Islet precursor cell (in vitro differentiated cells): ENCODE data around the gene DCAF4.
A peak's percentile ranks its signal among the peaks of the same experiment; 100 is the strongest.

Experiments used
- DNase-seq: peaks from one replicate; pipeline ENCODE4 v3.0.0-alpha.2; 2018

The DCAF4 gene

GRCh38 chr14:72898448-72898847, 27.8 kb upstream of the DCAF4 start:
- DNase-seq, result no peak

DNA sequence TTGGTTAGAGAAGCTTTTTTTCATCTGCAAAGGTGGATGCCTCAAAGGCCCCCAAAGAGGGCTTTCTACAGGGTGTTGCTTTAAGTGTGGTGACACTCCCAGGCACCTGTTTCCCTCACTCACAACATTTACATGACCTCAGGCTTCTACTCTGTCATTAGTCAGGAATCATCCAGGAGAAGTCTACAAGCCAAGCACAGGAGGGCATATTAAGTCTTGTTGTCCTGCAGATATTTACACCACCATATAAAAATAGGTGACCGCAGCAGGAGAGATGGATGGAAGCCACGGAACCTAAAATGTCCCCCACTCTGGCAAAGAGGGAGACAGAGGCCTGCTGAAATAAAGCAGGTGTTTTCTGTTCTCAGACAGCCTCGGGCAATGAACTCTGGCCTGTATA, 24.9 kb upstream of the DCAF4 start:
- no peak for DNase-seq

- DNase-seq, result no peak
Observed at GRCh38 chr14:72902801-72903530, 23.3 kb upstream of the DCAF4 start.

DNA sequence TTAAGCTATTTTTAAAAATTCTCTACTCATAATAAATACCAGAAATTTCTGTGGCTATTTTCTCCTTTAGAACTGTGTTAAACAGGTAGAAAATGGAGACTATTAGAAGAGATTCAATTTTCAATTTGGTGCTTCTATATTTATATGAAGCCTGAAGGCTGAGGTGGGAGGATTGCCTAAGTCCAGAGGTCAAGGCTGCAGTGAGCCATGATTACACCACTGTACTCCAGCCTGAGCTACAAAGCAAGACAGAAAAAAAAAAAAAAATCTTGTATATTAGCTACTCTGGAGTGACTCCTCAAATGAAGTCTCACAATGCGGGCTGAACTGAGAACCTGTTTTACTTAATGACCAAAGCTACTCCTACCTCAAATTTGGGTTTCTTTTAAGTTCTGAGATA, 22.5 kb upstream of the DCAF4 start:
- DNase-seq, result no peak

GRCh38 chr14:72904218-72904617, 22.0 kb upstream of the DCAF4 start:
- DNase-seq, result no peak

- peak; percentile 69 for DNase-seq
Observed at GRCh38 chr14:72904840-72905561, 21.3 kb upstream of the DCAF4 start.

DNA sequence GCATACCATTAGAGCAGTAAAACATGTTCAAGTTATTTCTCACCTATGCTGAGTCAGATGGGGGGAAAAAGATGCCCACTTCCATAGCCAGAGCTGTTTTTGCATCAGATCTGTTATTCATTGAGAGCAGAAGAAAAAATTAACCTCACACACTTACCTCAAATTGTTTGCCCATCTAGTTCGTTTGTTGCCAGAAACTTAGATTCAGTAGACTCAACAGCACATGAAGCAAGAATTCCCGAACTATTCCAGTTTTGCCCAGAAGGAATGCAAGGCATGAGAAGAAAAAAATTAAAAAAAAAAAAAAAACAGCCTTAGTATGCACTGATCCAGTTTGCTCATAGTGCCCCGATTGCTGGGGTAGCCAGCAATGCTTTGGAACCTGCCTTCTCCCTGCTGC, 19.9 kb upstream of the DCAF4 start:
- DNase-seq, result no peak

DNA sequence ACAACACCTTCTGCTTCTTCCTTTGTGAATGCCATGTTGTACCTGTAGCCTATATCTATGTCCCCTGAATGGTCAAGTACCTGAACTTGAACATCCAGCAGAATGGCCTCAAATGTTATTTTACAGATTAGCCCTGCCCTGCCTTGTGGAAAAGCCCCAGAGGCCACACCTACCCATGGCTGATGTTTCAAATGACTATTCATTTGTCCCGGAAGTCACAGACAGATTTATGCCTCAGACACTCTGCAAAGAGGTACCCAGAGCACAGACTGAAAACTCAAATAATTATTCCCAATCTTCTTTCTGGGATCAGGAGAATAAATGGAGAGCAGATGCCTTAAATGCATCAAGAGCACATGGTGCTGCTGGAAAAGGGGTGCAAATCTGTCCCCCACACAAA, 19.4 kb upstream of the DCAF4 start:
- no peak for DNase-seq

GRCh38 chr14:72907886-72908285, 18.4 kb upstream of the DCAF4 start:
- peak; percentile 80 for DNase-seq

GRCh38 chr14:72909163-72909562, 17.1 kb upstream of the DCAF4 start:
- DNase-seq, result no peak

DNA sequence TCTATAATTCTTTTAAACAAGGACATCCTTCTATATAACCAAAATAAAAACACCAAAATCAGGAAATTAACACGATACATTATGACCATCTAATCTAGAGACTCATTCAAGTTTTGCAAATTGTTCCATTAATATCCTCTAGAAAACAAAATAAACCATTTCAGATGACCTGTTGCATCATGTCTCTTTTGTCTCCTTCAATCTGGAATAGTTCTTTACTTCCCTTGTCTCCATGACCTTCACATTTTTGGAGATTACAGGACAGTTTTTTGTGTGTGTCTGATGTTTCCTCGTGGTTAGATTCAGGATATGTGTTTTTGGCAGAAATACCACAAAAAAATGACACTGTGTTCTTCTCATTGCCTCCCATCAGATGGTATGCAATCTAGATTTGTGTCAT, 12.5 kb upstream of the DCAF4 start:
- DNase-seq, result no peak

GRCh38 chr14:72916174-72916573, 10.1 kb upstream of the DCAF4 start:
- no peak for DNase-seq

GRCh38 chr14:72917094-72917802, 9.0 kb upstream of the DCAF4 start:
- DNase-seq, result no peak

DNA sequence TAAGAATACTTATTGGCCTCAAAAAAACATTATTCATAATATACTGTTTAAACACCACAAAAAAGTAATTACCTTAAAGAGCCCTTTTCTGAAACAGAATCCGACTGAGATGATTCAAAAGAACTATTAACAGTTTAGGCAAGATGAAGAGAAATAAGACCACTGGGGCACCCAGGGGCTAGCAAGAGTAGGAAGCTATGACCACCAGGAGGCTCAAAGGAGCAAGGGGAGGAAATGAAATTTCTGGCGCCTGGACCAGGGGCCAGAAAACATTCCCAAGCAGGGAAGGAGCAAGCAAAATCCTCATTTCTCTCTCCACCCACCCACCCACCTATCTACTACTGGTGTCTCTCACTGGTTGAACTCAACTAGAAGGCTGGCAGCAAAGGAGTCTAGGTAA, 6.3 kb upstream of the DCAF4 start:
- no peak for DNase-seq

DNA sequence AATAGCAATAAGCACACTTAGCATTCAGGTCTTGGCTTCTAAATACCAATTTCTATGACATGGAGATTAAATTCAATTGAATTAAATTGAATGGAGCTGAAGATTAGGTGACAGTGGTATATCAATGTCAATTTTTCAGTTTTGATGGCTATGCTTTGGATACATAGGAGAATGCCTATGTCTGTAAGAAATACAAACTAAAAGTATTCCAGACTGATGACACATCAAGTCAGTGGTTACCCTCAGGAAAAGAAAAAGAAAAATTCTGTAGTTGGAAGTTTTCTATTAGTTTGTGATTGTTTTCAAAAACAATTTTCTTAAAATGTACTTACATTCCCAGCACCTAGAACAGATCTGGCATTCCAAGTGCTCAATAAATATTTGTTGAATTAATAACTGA, 4.9 kb upstream of the DCAF4 start:
- no peak for DNase-seq

DNA sequence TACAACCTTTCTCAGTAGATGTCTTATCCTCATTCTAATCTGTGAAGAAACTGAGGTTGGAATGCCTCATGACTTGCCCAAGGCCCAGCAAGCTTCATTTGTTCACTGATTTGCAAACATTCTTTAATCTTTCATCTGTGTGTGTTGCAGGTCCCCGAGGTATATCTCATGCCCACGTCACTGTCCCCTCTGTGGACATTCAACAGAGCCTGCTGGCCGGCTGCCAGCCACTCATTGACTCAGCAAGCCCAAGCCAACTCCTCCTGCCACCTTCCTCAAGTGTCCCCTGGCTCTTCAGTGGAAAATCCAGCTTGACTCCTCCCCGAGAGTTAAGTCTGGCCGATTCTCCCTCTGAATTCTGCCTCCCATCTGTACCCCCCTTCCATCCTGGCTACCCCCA, 1.9 kb upstream of the DCAF4 start:
- no peak for DNase-seq

GRCh38 chr14:72925171-72925759, 999 bp upstream of the DCAF4 start:
- no peak for DNase-seq

DNA sequence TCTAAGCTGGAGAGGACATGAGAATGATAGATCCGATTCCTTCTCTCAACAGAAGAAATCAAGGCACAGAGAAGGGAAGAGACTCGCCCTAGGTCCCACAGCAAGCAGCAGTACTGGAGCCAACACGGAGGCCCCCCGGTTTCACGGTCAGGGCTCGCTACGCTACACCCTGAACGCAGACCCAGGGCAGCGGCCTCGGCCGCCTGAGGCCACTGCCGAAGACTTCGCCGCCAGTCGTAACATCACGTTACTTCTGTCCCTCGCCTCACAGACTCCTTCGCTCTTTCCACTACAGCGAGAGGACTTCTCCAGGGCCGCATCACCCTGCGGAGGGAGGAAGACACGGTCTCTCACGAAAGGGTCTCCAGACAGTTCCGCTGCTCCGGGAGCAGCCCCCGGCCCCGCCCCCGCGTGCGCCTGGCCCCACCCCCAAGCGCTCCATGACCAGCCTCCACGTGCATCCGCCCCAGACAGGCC, 411 bp upstream of the DCAF4 start:
- DNase-seq, result no peak

DNA sequence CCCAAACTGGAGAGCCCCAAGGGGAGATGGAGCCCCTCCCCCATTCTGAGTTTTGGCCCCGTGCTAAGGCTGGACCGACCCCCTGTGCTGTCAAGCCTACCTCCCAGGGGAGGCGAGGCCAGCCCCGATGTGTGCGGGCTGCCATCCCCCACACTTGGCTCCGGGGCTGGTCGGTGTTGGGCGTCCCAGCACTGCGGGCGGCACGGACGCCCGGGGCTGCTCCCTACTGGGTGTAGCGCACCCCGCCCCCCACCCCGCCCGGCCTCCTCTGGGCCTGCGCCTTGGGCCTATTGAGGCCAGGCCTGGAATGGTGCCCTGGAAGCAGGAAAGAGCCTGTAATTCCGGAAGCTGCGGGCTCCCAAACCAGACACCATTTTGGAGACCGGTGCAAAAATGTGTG, 2.6 kb downstream of the DCAF4 start:
- DNase-seq, result no peak

DNA sequence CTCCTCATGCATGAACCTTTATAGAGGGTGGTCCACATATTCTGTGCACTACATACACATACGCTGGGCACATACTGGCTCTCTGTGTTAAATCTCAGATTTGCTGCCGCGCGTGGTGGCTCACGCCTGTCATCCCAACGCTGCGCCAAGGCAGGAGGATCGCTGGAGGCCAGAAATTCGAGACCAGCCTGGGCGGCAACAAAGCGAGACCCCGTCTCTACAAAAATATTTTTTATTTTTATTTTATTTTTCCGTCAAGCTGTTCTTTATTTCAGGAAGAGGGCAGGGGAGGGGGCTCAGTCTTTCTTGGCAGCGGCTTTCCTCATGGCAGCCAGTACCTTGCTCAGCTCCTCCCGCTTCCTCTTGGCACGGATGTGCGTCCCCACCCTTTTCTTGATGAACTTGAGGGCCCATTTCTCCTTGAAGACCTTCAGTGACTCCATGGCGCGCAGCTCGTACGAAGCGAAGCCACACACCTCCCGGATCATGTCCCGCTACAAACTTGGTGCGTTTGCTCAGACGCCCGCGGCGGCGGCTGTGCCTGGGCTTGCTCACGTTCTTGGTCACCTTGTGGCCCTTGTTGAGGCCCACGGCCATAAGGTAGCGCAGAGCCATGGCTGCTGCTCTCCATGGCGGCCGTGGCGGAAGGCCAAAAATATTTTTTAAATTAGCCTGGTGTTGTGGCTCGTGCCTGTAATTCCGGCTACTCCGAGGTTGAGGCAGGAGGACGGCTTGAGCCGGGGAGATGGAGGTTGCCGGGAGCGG, 3.2 kb downstream of the DCAF4 start:
- DNase-seq, result no peak

- no peak for DNase-seq
Observed at GRCh38 chr14:72932893-72933292, 6.6 kb downstream of the DCAF4 start.

- DNase-seq, result no peak
Observed at GRCh38 chr14:72939630-72940029, 13.4 kb downstream of the DCAF4 start.
